Amygdala (tissue), 56 donors: ENCODE data around the gene BAZ2A.
A peak's percentile ranks its signal among the peaks of the same experiment; 100 is the strongest.

Source experiments
- DNase-seq, 56 donors: peaks; one replicate each; lab custom pipeline; 2025; lab: John Stamatoyannopoulos, UW

Gene BAZ2A

GRCh38 chr12:56635806-56636674, 5.9 kb upstream of the BAZ2A start:
- DNase-seq, result peak in 54 of 56 donors; percentile 35 to 89 (median 74)

GRCh38 chr12:56634837-56635791, 5.0 kb upstream of the BAZ2A start:
- peak in 49 of 56 donors; percentile 11 to 77 (median 49) for DNase-seq

GRCh38 chr12:56634242-56634836, 4.2 kb upstream of the BAZ2A start:
- DNase-seq, result peak in 16 of 56 donors; percentile 11 to 63 (median 29)

GRCh38 chr12:56633468-56634241, 3.5 kb upstream of the BAZ2A start:
- DNase-seq, result peak in 1 of 56 donors; percentile 1

- no peak for DNase-seq
These were observed 2.8 kb upstream of the BAZ2A start for GRCh38 chr12:56632701-56633467.

GRCh38 chr12:56631790-56632700, 1.9 kb upstream of the BAZ2A start:
- peak in 30 of 56 donors; percentile 3 to 68 (median 21) for DNase-seq

- DNase-seq, result peak in 28 of 56 donors; percentile 9 to 77 (median 48)
These were observed 507 bp downstream of the BAZ2A start for GRCh38 chr12:56629459-56630179.

- DNase-seq, result peak in 40 of 56 donors; percentile 7 to 73 (median 39)
These were observed 1.3 kb downstream of the BAZ2A start for GRCh38 chr12:56628671-56629458.

- DNase-seq, result no peak
These were observed 3.4 kb downstream of the BAZ2A start for GRCh38 chr12:56626701-56627100.

GRCh38 chr12:56622535-56622934, 7.6 kb downstream of the BAZ2A start:
- no peak for DNase-seq

- DNase-seq, result no peak
These were observed 13.2 kb downstream of the BAZ2A start for GRCh38 chr12:56616925-56617324.

GRCh38 chr12:56616244-56616643, 13.9 kb downstream of the BAZ2A start:
- DNase-seq, result no peak

- DNase-seq, result peak in 14 of 56 donors; percentile 5 to 47 (median 28)
These were observed 15.5 kb downstream of the BAZ2A start for GRCh38 chr12:56614627-56615026.

- no peak for DNase-seq
These were observed 25.8 kb downstream of the BAZ2A start for GRCh38 chr12:56604355-56604754.

- DNase-seq, result no peak
These were observed 27.9 kb downstream of the BAZ2A start for GRCh38 chr12:56602239-56602638.

- no peak for DNase-seq
These were observed 28.6 kb downstream of the BAZ2A start for GRCh38 chr12:56601503-56601902.
